GM19238 (cell line): ENCODE measurements around the gene CERS4.
A peak's percentile ranks its signal among the peaks of the same experiment; 100 is the strongest.
"Not testable (repeated sequence)": the region's sequence is repeated elsewhere in the genome, so short reads cannot be mapped to it uniquely, and the experiment has no call there.

ENCODE experiments used
- DNase-seq: peaks from one replicate; pipeline ENCODE4 v3.0.0; 2011; ENCODE audit warnings: low spot score; ENCODE audit not compliant: insufficient read length

The CERS4 gene

DNA sequence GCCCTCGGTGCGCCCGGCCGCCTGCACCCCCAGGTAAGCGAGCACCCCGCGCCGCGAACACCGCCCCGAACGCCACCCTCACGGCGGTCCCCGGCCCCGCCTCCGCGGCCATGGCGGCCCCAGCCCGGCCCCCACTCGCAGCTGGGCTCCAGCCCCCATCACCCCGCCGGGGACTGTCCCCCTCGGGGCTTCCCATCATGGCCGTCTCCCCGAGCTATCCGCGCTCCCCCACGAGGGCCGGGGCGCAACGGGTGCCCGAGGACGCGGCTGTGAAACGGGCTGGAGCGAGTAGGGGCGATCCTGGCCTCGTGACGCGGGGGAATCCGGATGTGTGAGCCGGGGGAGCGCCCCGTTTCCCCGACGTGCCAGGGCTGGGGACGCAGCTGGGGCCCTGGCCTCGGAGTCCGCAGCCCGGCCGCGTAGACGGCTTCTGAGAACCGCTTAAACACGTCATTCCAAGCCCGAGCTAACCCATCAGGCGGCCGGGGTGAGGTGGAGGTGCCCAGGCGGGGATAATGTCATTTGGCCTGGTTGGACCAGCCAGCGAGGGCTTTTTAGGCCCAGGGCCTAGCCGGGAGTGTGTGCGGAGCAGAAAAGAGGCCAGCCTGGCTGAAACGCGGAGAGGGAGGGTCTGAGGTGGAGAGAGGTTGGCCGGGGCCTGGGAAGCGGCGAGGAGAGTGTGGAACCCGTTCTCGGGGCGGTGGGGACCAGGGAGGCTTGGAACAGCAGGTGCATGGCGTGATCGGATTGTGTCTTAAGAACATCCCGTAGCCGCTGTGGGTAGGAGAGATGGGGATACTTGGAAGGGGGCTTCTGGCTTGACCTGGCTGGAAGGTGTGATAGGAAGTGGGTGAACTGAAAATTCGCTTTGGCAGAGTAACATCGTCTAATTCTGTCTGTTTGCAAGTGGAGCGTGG is 550 bp downstream of the CERS4 start:
- peak; percentile 81 for DNase-seq

DNA sequence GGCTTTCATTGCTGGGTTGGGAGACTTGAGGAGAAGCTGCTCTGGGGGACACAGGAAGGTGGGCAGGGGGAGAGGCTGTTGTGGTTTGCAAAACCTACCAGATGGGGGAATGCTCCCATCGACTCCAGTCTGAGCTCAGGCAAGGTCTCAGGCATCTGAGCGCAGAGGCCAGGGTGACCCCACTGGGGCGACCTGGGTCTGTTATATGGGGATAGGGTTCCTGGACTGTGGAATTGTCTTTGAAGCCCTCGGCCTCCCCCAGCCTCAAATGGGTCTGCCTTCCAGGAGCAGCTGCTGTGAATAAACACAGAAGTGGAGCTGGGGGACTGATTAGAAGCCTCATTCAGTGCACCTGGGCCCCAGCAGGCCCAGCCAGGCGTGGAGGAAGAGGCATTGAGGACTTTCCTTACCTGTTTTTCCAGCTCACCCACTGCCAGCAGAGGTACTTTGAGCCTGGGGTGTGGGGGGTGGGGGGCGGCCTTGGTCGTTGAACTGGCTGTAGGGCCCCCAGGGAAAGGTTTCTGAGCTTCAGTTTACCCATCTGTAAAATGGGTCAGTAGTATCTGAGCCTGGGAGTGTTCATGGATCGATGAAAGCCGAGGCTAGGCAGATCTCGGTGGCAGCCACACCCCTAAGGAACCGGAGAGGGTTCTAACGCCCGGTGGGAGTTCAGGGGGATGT is 1.4 kb downstream of the CERS4 start:
- no peak for DNase-seq

DNA sequence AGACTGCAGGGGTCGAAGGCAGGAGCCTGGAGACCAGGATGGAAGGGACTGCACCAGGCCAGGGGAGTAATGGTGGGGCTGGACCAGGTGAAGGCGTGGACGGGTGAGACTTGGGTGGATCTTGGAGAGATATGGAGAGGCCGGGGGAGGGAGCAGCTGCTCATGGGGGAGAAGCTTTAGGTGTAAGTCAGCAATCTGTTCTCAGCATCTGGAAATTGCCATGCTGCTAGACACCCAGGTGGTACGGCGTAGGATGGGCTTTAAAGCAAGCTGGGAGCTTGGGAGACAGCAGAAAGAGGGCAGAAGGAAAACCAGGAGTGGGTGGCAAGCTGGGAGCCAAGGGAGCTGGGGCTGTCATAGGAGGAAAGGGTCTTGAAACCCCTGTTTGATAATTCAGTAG is 3.0 kb downstream of the CERS4 start:
- no peak for DNase-seq

DNA sequence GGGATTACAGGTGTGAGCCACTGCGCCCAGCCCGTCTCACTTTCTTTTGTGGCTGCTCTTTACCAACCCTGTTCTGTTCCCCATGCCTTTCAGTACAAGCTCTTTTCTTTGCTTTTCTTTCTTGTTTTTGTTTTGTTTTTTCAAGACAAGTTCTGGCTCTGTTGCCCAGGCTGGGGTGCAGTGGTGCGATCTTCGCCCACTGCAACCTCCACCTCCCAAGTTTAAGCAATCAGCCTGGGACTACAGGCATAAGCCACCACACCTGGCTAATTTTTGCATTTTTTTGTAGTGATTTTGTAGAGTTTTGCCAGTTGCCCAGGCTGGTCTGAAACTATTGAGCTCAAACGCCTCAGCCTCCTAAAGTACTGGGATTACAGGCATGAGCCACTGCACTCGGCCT is 3.7 kb downstream of the CERS4 start:
- no peak for DNase-seq

DNA sequence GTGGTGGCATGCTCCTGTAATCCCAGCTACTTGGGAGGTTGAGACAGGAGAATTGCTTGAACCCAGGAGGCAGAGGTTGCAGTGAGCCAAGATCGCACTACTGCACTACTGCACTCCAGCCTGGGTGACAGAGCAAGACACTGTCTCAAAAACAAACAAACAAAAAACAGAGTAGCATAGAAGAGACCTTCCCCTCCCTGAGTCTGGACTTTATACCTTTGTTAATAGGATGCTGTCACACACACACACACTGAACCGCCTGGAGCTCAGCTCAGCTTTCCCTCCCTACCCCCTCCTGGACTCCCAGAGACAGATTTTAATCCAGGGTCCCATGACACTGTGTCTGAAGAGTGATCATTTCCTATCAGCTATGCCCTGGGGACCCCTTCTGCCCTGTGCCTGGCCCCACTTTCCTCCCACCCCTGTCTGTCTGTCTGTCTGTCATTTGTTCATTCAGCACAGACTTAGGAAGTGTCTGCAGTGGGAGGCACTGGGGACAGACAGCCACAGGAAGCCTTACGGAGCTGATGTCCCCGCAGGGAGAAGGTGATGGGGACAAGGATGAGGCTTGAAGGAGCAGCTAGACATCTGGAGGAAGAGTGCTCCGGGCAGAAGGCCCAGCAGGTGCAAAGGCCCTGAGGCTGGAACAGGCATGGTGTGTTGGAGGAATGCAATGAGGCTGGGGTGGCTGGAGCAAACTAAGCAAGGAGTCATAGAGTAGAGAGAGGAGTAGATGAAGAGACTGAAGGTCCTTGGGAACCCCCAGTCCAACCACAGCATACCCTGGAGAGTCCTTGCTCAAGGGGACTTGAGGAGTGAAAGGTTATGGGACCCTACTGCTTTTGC is 4.9 kb downstream of the CERS4 start:
- DNase-seq: no peak

DNA sequence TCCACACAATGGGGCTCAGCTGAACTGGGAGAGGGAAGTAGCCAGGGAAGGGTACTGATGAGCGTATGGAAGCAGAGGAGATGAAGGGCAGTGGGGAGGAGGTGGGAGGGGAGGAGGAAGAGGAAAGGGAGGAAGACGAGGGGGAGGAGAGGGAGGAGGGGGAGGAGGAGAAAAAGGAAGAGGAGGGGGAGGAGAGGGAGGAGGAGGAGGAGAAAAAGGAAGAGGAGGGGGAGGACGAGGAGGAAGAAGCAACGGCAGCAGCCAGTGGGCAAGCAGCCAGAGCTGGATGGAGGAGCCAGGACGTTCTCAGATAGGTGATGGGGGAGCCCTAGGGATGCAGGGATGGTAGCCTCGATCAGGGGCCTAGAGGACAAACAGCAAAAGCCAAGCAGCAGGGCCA is 5.6 kb downstream of the CERS4 start:
- DNase-seq: no peak

DNA sequence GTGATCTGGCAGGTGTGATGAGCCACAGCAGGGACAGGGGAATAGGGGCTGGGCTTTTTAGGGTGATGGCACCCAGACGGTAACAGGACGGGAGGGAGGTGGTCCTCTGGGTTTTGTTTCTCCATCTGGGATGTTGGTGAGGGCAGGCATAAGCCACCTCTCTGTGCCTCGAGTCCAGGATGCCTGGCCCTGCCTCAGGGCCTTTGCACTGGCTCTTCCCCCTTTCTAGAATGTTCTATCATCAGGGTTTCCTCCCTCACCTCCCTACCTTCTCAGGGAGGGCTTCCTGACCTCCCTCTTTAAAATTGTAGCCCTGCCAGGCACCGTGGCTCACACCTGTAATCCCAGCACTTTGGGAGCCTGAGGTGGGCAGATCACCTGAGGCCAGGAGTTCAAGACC is 6.6 kb downstream of the CERS4 start:
- DNase-seq: no peak

DNA sequence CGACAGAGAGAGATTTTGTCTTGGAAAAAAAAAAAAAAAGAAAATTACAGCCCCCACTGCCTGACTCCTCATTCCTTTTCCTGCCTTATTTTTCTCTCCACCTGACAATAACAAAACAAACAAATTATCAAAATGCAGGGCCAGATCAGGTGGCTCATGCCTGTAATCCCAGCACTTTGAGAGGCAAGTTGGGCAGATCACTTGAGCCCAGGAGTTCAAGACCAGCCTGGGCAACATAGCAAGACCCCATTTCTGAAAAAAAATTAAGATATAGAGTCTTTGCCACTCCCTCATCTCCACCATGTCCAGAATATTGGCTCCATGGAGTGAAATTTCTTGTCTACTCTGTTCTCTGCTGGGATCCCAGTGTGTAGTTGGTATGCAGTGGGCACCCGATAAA is 7.2 kb downstream of the CERS4 start:
- no peak for DNase-seq

DNA sequence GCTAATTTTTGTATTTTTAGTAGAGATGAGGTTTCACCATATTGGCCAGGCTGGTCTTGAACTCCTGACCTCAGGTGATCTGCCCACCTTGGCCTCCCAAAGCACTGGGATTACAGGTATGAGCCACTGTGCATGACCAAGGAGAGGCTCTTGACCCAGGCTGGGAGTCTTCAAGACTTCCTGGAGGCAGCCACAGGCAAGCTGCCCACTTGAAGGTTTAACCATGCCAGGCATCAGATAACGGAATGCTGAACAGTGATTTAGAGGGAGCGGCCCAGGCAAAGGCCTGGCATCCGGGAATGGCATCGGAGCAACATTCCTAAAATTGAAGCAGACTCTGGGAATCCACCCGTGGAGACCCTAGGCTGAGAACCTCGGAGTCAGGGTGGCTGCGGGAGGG is 9.0 kb downstream of the CERS4 start:
- not testable (repeated sequence) for DNase-seq

DNA sequence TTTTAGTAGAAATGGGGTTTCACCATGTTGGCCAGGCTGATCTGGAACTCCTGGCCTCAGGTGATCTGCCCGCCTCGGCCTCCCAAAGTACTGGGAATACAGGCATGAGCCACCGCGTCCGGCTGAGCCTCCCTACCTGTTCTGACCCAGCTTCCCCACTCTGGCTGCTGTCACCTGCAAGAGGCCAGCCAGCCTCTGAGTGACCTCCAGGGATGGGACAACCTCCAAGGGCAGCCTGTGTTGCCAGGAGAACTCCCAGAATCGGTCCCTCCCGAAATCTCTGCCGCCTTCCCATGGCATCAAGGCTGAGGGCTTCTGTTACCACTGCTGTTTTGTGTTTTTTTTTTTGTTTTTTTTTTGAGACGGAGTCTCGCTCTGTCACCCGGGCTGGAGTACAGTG is 11.3 kb downstream of the CERS4 start:
- no peak for DNase-seq

DNA sequence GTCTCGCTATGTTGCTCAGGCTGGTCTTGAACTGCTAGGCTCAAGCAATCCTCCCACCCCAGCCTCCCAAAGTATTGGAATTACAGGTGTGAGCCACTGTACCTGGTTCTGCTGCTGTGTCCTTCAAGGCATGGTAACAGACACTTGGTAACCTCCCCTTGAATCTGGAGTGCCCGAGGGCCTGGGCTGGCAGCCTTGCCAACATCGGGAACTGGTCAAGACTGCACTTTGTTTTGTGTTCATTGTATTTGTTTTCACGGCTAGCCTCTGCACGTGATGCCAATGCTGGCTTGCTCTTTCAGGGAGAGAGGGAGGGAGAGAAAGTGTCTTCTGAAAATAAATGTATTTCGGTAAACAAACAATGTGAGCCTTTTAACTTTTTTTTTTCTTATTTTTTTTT is 12.0 kb downstream of the CERS4 start:
- no peak for DNase-seq

DNA sequence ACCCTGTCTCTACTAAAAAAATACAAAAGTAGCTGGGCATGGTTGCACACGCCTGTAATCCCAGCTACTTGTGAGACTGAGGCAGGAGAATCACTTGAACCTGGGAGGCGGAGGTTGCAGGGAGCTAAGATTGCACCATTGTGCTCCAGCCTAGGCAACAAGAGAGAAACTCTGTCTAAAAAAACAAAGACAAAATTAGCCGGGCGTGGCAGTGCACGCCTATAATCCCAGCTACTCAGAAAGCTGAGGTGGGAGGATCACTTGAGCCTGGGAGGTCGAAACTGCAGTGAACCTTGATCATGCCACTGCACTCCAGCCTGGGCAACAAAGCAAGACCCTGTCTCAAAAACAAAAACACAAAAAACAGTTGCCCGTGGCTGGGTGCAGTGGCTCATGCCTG is 14.3 kb downstream of the CERS4 start:
- DNase-seq: not testable (repeated sequence)

DNA sequence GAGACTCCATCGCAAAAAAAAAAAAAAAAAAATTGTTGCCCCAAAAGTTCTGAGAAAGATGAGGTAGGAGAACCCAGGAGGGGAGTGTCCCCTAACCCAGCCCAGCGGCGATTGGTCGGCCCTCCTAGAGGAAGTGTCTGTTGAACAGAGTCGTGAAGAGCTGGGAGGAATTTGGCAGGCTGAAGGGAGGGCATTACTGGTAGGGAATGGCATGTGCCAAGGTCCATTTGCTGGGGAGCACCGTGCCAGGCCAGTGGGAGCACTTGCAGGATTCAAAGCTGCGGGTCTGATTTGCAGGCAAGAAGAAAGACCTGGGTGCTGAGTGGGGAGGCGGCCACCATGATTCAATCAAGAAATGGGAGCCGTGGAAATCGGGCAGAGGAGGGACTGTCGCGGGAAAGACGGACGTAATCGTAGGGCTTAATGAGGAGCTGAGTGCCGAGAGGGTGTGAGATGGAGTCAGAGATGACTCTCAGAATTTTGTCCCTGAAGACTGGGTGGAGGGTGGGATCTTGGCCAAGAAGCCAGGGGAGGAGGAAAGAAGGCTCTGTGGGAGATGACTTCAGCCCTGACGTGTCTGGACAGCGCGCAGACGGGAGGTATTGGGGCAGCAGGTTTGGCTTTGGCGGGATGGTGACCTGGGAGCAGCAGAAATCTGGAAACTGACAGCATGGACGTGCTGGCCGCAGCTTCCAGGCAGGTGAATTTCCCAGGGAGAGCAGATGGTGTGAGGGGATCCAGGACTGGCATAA is 15.4 kb downstream of the CERS4 start:
- no peak for DNase-seq

DNA sequence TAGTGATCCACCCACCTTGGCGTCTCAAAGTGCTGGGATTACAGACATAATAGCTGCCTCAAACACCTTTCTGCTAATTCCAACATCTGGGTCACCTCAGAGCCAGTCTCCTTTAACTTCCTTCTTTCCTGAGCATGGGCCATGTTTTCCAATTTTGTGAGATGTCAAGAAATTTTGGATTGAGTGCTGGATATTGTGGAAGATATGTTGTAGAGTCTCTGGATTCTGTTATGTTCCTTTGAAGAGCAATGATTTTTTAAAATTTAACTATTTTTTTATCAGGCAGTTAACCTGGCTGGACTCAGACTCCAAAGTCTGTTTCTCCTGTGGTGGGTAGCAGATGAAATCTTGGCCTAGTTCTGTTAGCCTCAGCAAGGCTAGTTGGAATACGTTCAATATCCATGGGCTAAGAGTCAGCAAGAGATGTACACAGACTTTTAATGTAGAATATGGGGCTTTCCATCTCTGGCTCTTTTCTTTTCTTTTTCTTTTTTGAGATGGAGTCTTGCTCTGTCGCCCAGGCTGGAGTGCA is 22.0 kb downstream of the CERS4 start:
- DNase-seq: no peak

DNA sequence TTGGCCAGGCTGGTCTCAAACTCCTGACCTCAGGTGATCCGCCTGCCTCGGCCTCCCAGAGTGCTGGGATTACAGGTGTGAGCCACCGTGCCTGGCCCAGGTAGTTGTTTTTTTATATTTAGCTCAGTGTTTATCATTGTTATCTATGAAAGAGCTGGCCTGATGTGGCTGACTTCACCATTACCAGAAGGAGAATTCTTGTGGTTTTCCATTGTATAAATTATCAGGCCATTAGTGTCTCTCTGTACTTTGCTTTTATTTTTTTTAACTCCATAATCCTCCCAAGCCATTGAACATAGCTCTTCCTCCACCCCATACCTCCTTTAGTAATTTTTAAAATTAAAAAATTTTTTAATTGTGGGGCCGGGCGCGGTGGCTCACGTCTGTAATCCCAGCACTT is 24.2 kb downstream of the CERS4 start:
- DNase-seq: no peak

DNA sequence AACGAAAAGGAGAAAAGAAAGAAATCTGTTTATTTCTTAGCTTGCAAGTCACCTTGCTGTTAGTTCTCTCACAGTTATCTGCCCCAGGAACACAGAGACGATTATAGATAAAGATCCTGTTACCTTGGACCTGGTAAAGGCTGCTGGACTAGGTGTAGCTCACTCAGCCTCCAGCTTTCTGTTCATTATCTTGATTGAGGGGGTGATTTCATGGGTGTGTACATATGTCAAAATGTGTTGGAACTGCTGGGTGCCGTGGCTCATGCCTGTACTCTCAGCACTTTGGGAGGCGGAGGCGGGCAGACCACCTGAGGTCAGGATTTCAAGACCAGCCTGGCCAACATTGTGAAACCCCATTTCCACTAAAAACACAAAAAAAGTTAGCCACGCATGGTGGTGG is 27.9 kb downstream of the CERS4 start:
- no peak for DNase-seq

DNA sequence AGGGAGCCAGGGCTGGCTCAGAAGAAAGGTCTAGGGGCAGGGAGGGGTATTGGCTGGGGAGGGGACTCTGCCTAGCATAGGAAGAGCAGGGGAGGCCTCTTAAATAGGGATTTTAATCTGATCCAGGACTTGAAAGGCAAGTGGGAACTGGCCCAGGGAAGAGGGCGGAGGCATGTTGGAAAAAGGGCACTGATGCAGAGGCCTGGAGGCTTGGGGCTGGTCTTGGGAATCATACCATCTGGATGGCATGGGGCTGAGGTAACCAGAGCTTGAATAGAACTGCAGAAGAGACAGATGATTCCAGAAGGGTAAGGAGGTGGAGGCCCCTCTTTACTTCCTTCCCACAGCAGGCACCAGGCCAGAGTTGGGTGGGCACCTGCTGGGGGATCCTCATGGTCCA is 29.1 kb downstream of the CERS4 start:
- no peak for DNase-seq

DNA sequence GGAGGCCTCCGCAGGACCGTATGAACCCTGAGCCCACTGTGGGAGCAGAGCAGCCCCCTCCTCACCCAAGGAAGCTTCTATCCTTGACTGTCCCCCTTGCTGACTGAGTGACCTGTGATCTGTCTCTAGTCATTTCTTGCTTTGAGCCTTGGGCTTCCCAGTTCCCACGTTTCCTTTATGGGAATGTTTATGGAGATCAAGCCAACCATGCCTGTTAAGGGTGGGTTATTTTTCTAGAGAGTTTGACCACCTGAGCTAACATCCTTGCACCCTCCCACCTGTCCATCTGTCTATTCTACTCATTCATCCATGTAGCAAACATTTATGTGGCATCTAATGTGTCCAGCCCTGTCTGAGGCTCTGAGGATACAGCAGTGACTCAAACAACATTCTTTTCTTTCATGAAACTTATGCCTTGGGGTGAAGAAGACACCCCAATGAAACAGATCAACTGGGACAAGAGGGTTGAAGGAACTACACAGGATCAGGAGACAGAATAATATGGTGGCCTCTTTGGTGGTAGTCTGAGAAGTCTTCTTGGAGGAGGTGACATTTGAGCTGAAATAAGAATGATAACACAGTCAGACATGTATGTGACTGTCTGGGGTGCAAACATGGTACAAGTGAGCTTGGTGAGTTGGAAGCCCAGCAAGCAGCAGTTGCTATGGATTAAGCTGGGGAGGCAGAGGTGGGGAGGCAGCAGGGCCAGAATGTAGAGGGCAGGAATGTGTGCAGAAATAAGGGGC is 30.5 kb downstream of the CERS4 start:
- no peak for DNase-seq

DNA sequence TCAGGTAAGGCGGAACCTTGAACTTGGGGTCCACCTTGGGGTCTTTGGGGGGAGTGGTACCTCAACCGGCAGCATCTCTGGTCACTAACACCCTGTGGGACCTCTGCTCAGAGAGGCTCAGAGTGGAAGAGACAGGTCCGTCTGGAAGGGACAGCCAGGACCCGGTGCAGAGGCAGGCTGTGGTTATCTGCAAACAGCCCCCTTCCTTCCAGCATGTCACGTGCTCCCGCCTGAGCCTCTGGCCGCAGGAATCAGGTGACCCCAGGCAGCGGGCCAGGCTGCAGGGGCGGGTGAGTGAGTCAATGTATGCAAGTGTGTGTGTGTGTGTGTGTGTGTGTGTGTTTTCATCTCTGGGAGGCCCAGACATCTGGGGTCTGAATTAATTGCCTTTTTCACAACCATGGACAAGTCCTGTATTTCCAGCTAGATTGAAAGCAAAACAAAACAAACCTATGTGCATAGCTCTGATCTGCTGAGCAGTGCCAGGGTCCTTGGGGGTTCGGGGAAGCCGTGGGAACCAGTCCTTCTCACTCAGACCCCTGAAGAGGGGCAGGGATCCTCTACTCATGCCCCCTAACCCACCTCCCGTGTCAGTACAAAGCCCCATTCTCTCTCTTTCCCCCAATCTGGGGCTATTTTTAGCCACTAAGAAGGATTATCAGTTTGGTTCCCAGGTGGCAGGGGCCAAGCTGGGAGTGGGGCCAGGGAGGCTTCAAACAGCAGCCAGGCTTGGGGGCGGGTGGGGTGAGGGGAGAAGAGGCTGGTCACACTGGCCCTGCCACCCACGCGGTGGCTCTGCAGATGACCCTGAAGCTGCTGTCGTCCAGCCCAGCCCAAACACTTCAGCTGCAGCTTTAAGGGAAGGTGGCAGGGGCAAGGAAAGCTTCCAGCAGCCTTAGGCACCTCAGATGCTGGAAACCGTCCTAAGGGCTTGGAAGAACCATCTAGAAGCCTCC is 31.4 kb downstream of the CERS4 start:
- peak; percentile 88 for DNase-seq
